ENCODE measurements around the gene CST11.

CST11 gene

DNA sequence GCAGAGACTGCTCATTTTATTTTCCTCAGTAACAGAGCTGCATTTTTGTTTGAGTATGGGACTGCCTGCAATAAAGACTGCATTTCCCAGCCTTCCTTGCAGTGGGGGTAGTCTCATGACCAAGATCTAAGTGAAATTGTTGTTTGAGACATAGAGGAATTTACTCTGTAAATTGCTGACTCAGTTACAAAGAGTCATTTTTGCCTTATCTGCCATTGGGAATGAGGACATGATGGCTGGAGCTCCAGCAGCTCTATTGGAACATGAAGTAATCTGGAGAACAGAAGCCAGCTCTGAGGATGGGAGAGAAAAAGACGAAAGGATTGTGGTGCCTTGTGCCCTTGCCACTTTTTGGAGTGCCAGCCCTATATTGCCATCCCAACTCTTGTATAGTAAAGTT, 2.1 kb upstream of the CST11 start:
- no peak overlapping the region for H3K27ac ChIP-seq
- TF ChIP-seq, protein P1, sequence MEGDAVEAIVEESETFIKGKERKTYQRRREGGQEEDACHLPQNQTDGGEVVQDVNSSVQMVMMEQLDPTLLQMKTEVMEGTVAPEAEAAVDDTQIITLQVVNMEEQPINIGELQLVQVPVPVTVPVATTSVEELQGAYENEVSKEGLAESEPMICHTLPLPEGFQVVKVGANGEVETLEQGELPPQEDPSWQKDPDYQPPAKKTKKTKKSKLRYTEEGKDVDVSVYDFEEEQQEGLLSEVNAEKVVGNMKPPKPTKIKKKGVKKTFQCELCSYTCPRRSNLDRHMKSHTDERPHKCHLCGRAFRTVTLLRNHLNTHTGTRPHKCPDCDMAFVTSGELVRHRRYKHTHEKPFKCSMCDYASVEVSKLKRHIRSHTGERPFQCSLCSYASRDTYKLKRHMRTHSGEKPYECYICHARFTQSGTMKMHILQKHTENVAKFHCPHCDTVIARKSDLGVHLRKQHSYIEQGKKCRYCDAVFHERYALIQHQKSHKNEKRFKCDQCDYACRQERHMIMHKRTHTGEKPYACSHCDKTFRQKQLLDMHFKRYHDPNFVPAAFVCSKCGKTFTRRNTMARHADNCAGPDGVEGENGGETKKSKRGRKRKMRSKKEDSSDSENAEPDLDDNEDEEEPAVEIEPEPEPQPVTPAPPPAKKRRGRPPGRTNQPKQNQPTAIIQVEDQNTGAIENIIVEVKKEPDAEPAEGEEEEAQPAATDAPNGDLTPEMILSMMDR (IDR thresholded peaks at IDR 0.05) = no peak
- no peaks in the 10 kb centered on the region for H3K27me3 ChIP-seq (ENCODE audit: control insufficient read depth, insufficient read depth, low read length)
- H3K79me2 ChIP-seq = no peaks in the 10 kb centered on the region
- no peak overlapping the region for H3K9ac ChIP-seq
- H3K36me3 ChIP-seq (ENCODE audit: control insufficient read depth, insufficient read depth, low read length) = no peaks in the 10 kb centered on the region
- H3K4me2 ChIP-seq (ENCODE audit: low read length) = no peak overlapping the region
- H2AFZ ChIP-seq = no peak overlapping the region
- H3K4me3 ChIP-seq (ENCODE audit: low read depth, low read length) = no peak overlapping the region
- no peaks in the 10 kb centered on the region for H3K4me1 ChIP-seq
- no peaks in the 10 kb centered on the region for H3K9me3 ChIP-seq (ENCODE audit: control insufficient read depth, low read length)

DNA sequence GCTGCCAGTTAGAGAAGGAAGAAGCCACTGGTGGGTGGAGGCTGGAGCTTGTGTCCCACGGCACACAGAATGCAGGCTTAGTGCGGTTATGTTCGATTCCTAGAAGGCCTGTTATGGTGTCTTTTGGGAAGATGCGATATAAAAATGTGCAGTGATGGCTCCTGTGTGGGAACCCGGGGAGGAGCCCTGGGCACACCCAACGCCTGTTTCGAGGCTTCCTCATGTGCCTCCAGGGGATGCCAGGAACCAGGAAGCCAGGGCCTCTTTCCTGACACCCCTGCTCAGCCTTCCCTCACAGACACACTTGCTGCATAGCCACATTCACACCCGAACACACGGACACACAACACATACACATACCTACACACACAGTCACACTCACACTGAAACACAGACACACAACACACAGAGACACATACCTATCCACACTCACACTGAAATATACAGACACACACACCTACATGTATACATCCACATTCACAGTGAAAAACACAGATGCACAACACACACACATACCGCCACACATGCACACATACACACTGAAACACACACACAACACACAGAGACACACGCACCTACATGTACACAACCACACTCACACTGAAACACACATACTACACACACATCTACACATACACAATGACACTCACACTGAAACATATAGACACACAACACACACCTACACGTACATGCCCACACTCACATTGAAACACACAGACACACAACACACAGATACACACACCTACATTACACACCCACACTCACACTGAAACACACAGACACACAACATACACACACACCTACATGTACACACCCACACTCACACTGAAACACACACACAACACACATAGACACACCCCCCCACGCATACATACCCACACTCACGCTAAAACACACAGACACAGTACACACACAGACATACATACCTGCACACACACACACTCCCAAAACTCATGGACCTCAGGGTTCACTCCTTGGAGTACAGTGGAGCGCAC, 1.2 kb upstream of the CST11 start:
- Histone ChIP-seq H3K9me3 (ENCODE audit: control insufficient read depth, low read length) (no peaks in the 10 kb centered on the region), H3K79me2 (no peaks in the 10 kb centered on the region), H3K4me1 (no peaks in the 10 kb centered on the region), H2AFZ (no peak overlapping the region), H3K27me3 (ENCODE audit: control insufficient read depth, insufficient read depth, low read length) (no peaks in the 10 kb centered on the region), H3K36me3 (ENCODE audit: control insufficient read depth, insufficient read depth, low read length) (no peaks in the 10 kb centered on the region), H3K9ac (no peak overlapping the region), H3K4me2 (ENCODE audit: low read length) (no peak overlapping the region), H3K27ac (no peak overlapping the region), H3K4me3 (ENCODE audit: low read depth, low read length) (no peak overlapping the region)
- TF ChIP-seq, protein P1 (IDR thresholded peaks at IDR 0.05) = no peak

DNA sequence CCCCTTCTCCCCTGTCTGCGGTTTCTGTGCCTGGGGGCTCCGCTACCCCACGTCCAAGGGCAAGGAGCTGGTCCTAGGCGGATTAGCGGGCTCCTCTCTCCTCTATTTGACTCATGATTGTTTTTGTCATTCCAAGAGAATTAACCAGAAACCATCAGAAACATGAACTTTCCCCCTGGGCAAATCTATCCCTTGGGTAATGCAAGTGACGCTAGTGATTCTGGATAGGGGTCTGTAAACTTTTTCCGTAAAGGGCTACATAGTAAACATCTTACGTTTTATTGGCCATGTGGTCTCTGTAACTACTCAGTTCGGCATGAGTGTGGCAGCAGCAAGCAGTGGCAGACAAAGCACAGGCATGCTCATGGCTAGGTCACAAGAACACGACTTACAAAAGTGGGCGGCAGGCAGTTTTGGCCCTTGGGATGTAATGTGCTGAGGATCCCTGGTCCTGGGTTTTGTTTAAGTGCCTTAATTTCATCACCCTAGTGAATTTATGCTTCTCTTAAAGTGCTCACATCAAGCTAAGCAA, 654 bp downstream of the CST11 start:
- Histone ChIP-seq H3K27ac (no peak overlapping the region), H3K4me1 (no peaks in the 10 kb centered on the region), H3K9ac (no peak overlapping the region), H2AFZ (no peak overlapping the region), H3K27me3 (ENCODE audit: control insufficient read depth, insufficient read depth, low read length) (no peaks in the 10 kb centered on the region), H3K36me3 (ENCODE audit: control insufficient read depth, insufficient read depth, low read length) (no peaks in the 10 kb centered on the region), H3K9me3 (ENCODE audit: control insufficient read depth, low read length) (no peaks in the 10 kb centered on the region), H3K4me3 (ENCODE audit: low read depth, low read length) (no peak overlapping the region), H3K4me2 (ENCODE audit: low read length) (no peak overlapping the region), H3K79me2 (no peaks in the 10 kb centered on the region)
- TF ChIP-seq, protein P1 (IDR thresholded peaks at IDR 0.05) = no peak

DNA sequence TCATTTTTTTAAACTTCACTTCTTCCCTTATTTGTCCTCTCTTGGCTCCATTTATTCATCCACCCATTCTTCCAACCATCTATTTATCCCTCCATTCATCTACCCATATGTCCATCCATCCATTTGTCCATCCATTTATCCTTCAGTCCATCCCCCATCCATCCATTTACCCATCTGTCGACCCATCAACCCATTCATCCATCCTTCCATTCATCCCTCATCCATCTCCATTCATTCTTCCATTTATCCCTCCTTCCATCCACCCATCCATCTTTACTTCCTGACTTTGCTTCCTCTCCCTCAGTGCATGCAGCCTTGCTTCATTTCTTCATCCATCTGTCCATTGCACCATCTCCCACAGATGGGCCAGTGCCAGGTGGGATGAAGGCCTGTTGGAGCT, 1.8 kb downstream of the CST11 start:
- no peaks in the 10 kb centered on the region for H3K36me3 ChIP-seq (ENCODE audit: control insufficient read depth, insufficient read depth, low read length)
- H3K79me2 ChIP-seq = no peaks in the 10 kb centered on the region
- H3K27ac ChIP-seq = no peak overlapping the region
- no peak overlapping the region for H3K4me3 ChIP-seq (ENCODE audit: low read depth, low read length)
- no peak overlapping the region for H3K9ac ChIP-seq
- H2AFZ ChIP-seq = no peak overlapping the region
- TF ChIP-seq, protein P1 (IDR thresholded peaks at IDR 0.05) = no peak
- no peaks in the 10 kb centered on the region for H3K4me1 ChIP-seq
- H3K4me2 ChIP-seq (ENCODE audit: low read length) = no peak overlapping the region
- no peaks in the 10 kb centered on the region for H3K9me3 ChIP-seq (ENCODE audit: control insufficient read depth, low read length)
- no peaks in the 10 kb centered on the region for H3K27me3 ChIP-seq (ENCODE audit: control insufficient read depth, insufficient read depth, low read length)
